Duodenal mucosa (tissue), 2 donors: ENCODE results near the gene PRDM11.

Experiments used
- H3K27ac ChIP-seq: one replicate; pipeline ENCODE4 v1.7.0; 2013; ENCODE audit warnings: low read depth, low read length
- H3K27me3 ChIP-seq, 2 donors: one replicate each; pipeline ENCODE4 v1.7.0; 2013; ENCODE audit warnings: low read length in 2 of 2, control low read depth in 1 of 2; ENCODE audit not compliant: insufficient read depth in 2 of 2, control insufficient read depth in 1 of 2
- H3K36me3 ChIP-seq, 2 donors: one replicate each; pipeline ENCODE4 v1.7.0; 2013; ENCODE audit warnings: low read length in 2 of 2, control low read depth in 1 of 2; ENCODE audit not compliant: insufficient read depth in 2 of 2, control insufficient read depth in 1 of 2
- H3K4me1 ChIP-seq, 2 donors: one replicate each; pipeline ENCODE4 v1.7.0; 2013; ENCODE audit warnings: low read length in 2 of 2, control low read depth in 1 of 2; ENCODE audit not compliant: insufficient read depth in 2 of 2, control insufficient read depth in 1 of 2
- H3K4me3 ChIP-seq, 2 donors: one replicate each; pipeline ENCODE4 v1.7.0; 2013; ENCODE audit warnings: low read length in 2 of 2, low read depth in 1 of 2
- H3K9ac ChIP-seq, 2 donors: one replicate each; pipeline ENCODE4 v1.7.0; 2013; ENCODE audit warnings: low read length in 2 of 2, low read depth in 1 of 2
- H3K9me3 ChIP-seq, 2 donors: one replicate each; pipeline ENCODE4 v1.7.0; 2013; ENCODE audit warnings: low read length in 2 of 2, control low read depth in 1 of 2; ENCODE audit not compliant: control insufficient read depth in 1 of 2

The PRDM11 gene

DNA sequence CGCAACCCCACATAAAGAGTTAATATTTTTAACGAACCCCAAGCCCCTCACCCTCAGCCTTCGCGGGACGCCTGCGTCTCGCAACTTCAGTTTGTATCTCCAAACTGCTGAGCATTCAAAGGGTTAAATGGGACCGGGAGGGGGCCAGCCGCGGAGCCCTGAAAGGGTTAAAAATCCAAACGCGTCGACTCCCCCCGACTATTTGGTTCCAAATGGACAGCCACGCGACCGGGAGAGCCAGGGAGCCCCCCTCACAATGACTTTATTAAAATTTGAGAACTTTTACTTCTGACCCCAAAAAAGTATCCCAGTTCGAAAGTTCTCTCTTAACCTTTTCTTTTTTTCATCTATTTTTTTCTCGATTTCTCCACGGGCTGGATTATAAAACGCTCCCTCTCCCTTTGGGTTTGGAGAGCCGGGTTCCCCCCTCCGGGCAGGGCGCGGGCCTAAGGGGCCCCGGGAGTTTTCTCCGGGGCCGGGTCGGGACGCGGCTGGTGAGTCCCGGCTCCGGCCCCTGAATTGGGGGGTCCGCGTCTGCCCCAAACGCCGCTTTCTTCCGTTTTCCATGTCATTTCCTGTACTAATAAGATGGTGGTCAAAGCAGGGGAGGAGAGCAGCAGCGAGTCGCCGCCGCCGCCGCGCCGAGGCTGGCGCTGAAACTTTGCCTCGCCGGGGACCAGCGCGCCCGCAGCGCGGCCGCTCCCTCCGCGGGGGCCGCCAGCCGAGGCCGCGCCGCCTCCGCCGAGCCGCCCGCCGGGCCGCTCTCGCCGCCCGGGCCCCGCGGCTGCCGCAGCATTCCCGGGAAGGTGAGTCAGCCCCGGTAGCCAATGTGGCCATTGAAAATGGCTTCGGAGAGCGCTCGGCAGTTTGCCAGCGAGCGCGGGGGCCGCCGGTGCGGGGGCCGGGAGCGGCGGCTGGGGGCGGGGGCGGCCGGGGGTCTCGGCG, at the start of gene PRDM11:
Gene PRDM11 (plus strand): TSS at position 568 of the 945 bp plus-strand sequence. CDS start 35,128 bp downstream, outside the sequence.
- peak within 1 kb of the TSS; percentile 83 to 84 for H3K9ac ChIP-seq

DNA sequence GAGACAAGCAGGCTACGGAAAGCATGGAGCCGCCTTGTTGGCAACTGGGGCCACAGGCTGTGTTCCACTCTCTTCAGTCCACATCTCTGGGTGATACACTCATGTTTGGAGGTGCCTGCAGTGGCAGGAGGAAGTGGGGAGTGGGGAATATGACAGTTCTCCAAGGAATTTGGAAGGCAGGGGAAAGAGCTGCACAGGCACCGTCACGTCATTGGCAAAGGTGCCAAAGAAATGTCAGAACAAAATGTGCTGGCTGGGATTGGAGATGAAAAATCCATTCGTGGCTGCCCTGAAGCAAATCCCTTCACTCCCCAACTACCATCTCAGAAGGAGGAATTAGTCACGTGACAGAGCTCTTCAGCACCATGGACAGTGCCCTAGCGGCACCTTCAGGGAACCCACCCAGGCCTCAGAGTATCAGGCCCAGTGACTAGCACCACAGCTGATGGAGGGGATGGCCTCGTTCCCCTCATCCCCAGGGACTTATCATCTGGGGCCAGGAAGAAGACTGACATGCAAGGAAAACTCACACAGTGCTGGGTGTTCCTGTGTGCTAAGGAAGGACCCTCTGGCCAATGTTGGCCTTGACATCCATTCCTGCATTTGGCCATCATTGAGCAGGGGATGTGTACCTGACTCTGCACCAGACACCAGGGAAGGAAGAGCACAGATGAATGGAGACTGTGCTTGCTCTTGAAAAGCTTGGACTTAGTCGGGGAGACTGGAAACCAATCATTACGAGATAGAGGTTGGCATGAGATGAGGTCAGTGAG, 48.5 kb upstream of the PRDM11 start:
- H3K9me3 ChIP-seq, result no peaks in the 10 kb centered on the region
- H3K36me3 ChIP-seq, result no peaks in the 10 kb centered on the region
- H3K27me3 ChIP-seq, result peaks cover 0 to 3% of the 10 kb centered on the region in 2 donors
- H3K4me1 ChIP-seq, result peaks cover 6 to 14% of the 10 kb centered on the region in 2 donors
- no peak overlapping the region for H3K27ac ChIP-seq
- no peak overlapping the region for H3K9ac ChIP-seq
- H3K4me3 ChIP-seq, result no peak overlapping the region

More for the DNA sequence above, at the start of gene PRDM11:
- peak within 1 kb of the TSS; percentile 82 for H3K27ac ChIP-seq
- H3K9me3 ChIP-seq, result no peaks in the 10 kb centered on the region
- H3K36me3 ChIP-seq, result no peaks in the 10 kb centered on the region
- H3K4me3 ChIP-seq, result peak within 1 kb of the TSS; percentile 74 to 82
- peaks cover 0 to 5% of the 10 kb centered on the region in 2 donors for H3K27me3 ChIP-seq
- peaks cover 13 to 19% of the 10 kb centered on the region in 2 donors for H3K4me1 ChIP-seq

DNA sequence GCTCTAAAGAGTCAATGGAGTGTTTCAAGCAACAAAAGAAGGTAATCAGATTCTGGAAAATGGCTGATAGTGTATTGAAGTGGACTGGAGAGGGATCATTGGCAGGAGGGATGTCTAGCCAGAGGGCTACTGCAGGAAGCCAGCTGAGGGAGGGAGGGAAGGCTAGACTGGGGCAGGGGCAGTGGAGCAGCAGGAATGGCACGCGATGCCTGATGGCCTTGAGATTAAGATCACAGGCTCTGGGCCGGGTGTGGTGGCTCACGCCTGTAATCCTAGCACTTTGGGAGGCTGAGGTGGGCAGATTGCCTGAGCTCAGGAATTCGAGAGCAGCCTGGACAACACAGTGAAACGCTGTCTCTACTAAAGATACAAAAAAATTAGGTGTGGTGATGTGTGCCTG, 47.5 kb upstream of the PRDM11 start:
- Histone ChIP-seq H3K9ac (no peak overlapping the region), H3K27me3 (peaks cover 0 to 3% of the 10 kb centered on the region in 2 donors), H3K4me3 (no peak overlapping the region), H3K4me1 (peaks cover 6 to 9% of the 10 kb centered on the region in 2 donors), H3K9me3 (no peaks in the 10 kb centered on the region), H3K36me3 (no peaks in the 10 kb centered on the region), H3K27ac (no peak overlapping the region)

DNA sequence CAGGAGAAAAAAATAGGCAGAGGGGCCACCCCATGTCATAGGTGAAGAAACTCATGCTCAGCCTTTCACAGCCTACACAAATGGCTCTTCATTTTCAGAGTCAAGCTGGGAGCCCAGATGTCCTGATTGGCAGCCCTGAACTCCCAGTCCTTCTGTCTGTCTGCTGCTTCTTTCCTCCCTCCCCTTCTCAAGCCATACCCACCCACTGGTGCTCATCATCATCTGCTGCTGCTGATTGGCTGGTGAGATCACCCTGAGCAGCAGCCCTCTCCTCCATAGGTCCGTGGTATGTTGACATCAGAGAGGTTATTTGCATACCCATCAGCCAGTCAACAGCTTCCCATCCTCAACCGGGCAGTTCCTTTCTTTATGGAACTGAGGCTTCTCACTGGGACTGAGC, 46.1 kb upstream of the PRDM11 start:
- Histone ChIP-seq H3K4me1 (peaks cover 6 to 9% of the 10 kb centered on the region in 2 donors), H3K9ac (no peak overlapping the region), H3K4me3 (no peak overlapping the region), H3K36me3 (no peaks in the 10 kb centered on the region), H3K27ac (no peak overlapping the region), H3K9me3 (no peaks in the 10 kb centered on the region), H3K27me3 (peaks cover 0 to 3% of the 10 kb centered on the region in 2 donors)

- Histone ChIP-seq H3K27ac (no peak overlapping the region), H3K36me3 (no peaks in the 10 kb centered on the region), H3K9ac (no peak overlapping the region), H3K9me3 (no peaks in the 10 kb centered on the region), H3K27me3 (no peaks in the 10 kb centered on the region), H3K4me3 (no peak overlapping the region), H3K4me1 (peaks cover 6 to 9% of the 10 kb centered on the region in 2 donors)
Measured at GRCh38 chr11:45102361-45102809, 44.1 kb upstream of the PRDM11 start.

GRCh38 chr11:45102810-45103621, 43.4 kb upstream of the PRDM11 start:
- H3K27me3 ChIP-seq, result no peaks in the 10 kb centered on the region
- no peaks in the 10 kb centered on the region for H3K9me3 ChIP-seq
- H3K4me3 ChIP-seq, result peak overlapping the region in 1 of 2 donors; percentile 28
- no peak overlapping the region for H3K27ac ChIP-seq
- no peak overlapping the region for H3K9ac ChIP-seq
- peaks cover 6 to 9% of the 10 kb centered on the region in 2 donors for H3K4me1 ChIP-seq
- H3K36me3 ChIP-seq, result no peaks in the 10 kb centered on the region

DNA sequence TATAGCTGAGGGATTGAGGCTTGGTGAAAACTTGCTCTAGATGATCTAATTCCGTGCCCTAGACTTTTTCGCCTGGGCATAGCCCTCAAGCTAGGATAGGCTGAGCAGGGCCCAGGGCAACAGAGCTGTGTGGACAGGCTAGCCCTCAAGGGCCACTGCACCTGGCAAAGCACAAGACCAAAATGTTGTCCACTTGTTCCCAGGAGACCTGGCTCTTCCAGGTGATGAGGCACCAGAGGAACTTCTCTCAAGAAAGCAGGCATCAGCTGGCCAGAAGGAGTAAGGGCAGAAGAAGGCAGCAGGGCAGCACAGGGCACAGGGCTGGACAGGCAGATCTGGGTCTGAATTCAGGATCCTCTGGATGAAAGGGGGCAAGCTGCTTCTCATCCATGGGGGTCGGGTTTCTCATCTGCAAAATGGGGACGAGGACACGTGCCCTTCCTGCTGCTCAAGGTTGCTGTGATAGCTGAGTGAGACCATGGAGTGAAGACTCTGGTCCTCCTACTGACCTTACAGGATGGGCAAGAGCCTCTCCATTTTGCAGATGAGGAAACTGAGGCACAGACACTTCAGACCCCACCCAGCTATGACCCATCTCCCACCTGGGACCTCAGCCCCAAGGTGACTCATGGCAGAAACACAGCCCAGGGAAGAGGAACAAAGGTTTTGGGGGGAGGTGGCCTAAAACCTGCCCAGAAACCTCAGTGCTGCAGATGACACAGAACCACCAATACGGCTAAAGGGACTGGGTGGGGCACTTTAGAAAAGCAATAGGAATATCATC, 42.2 kb upstream of the PRDM11 start:
- H3K36me3 ChIP-seq, result no peaks in the 10 kb centered on the region
- H3K27ac ChIP-seq, result no peak overlapping the region
- H3K9me3 ChIP-seq, result no peaks in the 10 kb centered on the region

GRCh38 chr11:45104790-45105084, 41.7 kb upstream of the PRDM11 start:
- Histone ChIP-seq H3K36me3 (no peaks in the 10 kb centered on the region), H3K27me3 (no peaks in the 10 kb centered on the region), H3K27ac (no peak overlapping the region), H3K4me1 (peaks cover 9 to 13% of the 10 kb centered on the region in 2 donors), H3K4me3 (no peak overlapping the region), H3K9ac (no peak overlapping the region), H3K9me3 (no peaks in the 10 kb centered on the region)

More for the DNA sequence above, 42.2 kb upstream of the PRDM11 start:
- Histone ChIP-seq H3K4me1 (peaks cover 9 to 13% of the 10 kb centered on the region in 2 donors), H3K4me3 (no peak overlapping the region), H3K27me3 (no peaks in the 10 kb centered on the region), H3K9ac (no peak overlapping the region)

- Histone ChIP-seq H3K9me3 (no peaks in the 10 kb centered on the region), H3K27me3 (no peaks in the 10 kb centered on the region), H3K4me3 (no peak overlapping the region), H3K4me1 (peaks cover 9 to 13% of the 10 kb centered on the region in 2 donors), H3K36me3 (no peaks in the 10 kb centered on the region), H3K9ac (no peak overlapping the region), H3K27ac (no peak overlapping the region)
Measured at GRCh38 chr11:45105233-45105983, 41.0 kb upstream of the PRDM11 start.
